Measurements from ENCODE around the gene RCBTB2.

DNA sequence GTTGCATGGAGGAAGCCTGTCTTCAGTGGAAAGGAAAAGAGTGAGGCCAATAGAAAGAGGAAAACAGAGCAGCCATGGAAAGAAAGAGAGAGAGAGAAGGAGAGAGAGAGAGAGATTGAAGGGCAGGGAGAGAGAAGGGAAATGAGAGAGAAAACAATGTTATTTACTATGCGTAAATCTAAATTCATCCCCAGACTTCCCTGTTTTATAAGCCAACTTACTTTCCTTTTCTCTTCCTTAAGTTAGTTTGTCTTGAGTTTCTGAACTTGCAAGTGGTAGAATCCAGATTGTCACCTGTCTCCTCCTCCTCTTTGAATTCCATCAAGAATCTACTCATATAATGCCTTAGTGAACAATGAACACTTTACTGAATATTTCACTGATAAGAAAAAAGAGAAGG, 16.8 kb upstream of the RCBTB2 start:
- TF ChIP-seq, protein P1, sequence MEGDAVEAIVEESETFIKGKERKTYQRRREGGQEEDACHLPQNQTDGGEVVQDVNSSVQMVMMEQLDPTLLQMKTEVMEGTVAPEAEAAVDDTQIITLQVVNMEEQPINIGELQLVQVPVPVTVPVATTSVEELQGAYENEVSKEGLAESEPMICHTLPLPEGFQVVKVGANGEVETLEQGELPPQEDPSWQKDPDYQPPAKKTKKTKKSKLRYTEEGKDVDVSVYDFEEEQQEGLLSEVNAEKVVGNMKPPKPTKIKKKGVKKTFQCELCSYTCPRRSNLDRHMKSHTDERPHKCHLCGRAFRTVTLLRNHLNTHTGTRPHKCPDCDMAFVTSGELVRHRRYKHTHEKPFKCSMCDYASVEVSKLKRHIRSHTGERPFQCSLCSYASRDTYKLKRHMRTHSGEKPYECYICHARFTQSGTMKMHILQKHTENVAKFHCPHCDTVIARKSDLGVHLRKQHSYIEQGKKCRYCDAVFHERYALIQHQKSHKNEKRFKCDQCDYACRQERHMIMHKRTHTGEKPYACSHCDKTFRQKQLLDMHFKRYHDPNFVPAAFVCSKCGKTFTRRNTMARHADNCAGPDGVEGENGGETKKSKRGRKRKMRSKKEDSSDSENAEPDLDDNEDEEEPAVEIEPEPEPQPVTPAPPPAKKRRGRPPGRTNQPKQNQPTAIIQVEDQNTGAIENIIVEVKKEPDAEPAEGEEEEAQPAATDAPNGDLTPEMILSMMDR (conservative IDR thresholded peaks at IDR 0.05), result no peak
- TF ChIP-seq ZFX (IDR thresholded peaks at IDR 0.05), result no peak
